Measurements from ENCODE around the gene TTC21B.

TTC21B gene

GRCh38 chr2:165969227-165969626 is 15.7 kb upstream of the TTC21B start:
- no peak overlapping the region for H2AFZ ChIP-seq (ENCODE audit: low read depth, low read length)
- no peaks in the 10 kb centered on the region for H3K4me1 ChIP-seq (ENCODE audit: insufficient read depth, low read length)
- DNase-seq, result no peak
- no peak for ATAC-seq (ENCODE audit: insufficient read depth, low read depth)
- no peak for TF ChIP-seq EZH2 (IDR thresholded peaks at IDR 0.05; ENCODE audit: borderline replicate concordance, low read depth, low read length, severe bottlenecking)
- TF ChIP-seq CTCF (IDR thresholded peaks at IDR 0.05; ENCODE audit: borderline replicate concordance, extremely low read depth, low read length, poor library complexity, severe bottlenecking), result no peak
- no peaks in the 10 kb centered on the region for H3K36me3 ChIP-seq (ENCODE audit: insufficient read depth, low read length)
- H3K79me2 ChIP-seq (ENCODE audit: insufficient read depth, low read length), result no peaks in the 10 kb centered on the region
- no peak overlapping the region for H3K4me3 ChIP-seq (ENCODE audit: low read depth in 1 of 2, low read length in 2 of 2)
- no peak overlapping the region for H3K27ac ChIP-seq (ENCODE audit: low read length)
- no peak overlapping the region for H3K4me2 ChIP-seq (ENCODE audit: insufficient read depth, low read length)
- no peak overlapping the region for H3K9ac ChIP-seq (ENCODE audit: low read depth, low read length)
- H3K27me3 ChIP-seq (ENCODE audit: insufficient read depth, low read length, poor library complexity), result no peaks in the 10 kb centered on the region
- no peaks in the 10 kb centered on the region for H3K9me3 ChIP-seq (ENCODE audit: insufficient read depth, low read length, severe bottlenecking)
- H4K20me1 ChIP-seq (ENCODE audit: insufficient read depth, low read length), result no peaks in the 10 kb centered on the region

GRCh38 chr2:165967746-165968145 is 14.2 kb upstream of the TTC21B start:
- no peak overlapping the region for H3K27ac ChIP-seq (ENCODE audit: low read length)
- H3K4me2 ChIP-seq (ENCODE audit: insufficient read depth, low read length), result no peak overlapping the region
- H3K4me3 ChIP-seq (ENCODE audit: low read depth in 1 of 2, low read length in 2 of 2), result no peak overlapping the region
- no peak for ATAC-seq (ENCODE audit: insufficient read depth, low read depth)
- H3K9ac ChIP-seq (ENCODE audit: low read depth, low read length), result no peak overlapping the region
- no peaks in the 10 kb centered on the region for H3K9me3 ChIP-seq (ENCODE audit: insufficient read depth, low read length, severe bottlenecking)
- H3K4me1 ChIP-seq (ENCODE audit: insufficient read depth, low read length), result no peaks in the 10 kb centered on the region
- H3K27me3 ChIP-seq (ENCODE audit: insufficient read depth, low read length, poor library complexity), result no peaks in the 10 kb centered on the region
- H4K20me1 ChIP-seq (ENCODE audit: insufficient read depth, low read length), result no peaks in the 10 kb centered on the region
- no peaks in the 10 kb centered on the region for H3K36me3 ChIP-seq (ENCODE audit: insufficient read depth, low read length)
- TF ChIP-seq CTCF (IDR thresholded peaks at IDR 0.05; ENCODE audit: borderline replicate concordance, extremely low read depth, low read length, poor library complexity, severe bottlenecking) (no peak), EZH2 (IDR thresholded peaks at IDR 0.05; ENCODE audit: borderline replicate concordance, low read depth, low read length, severe bottlenecking) (no peak)
- H3K79me2 ChIP-seq (ENCODE audit: insufficient read depth, low read length), result no peaks in the 10 kb centered on the region
- no peak for DNase-seq
- H2AFZ ChIP-seq (ENCODE audit: low read depth, low read length), result no peak overlapping the region

GRCh38 chr2:165961818-165962217 is 8.2 kb upstream of the TTC21B start:
- H2AFZ ChIP-seq (ENCODE audit: low read depth, low read length), result no peak overlapping the region
- H3K4me3 ChIP-seq (ENCODE audit: low read depth in 1 of 2, low read length in 2 of 2), result no peak overlapping the region
- TF ChIP-seq CTCF (IDR thresholded peaks at IDR 0.05; ENCODE audit: borderline replicate concordance, extremely low read depth, low read length, poor library complexity, severe bottlenecking), result no peak
- TF ChIP-seq EZH2 (IDR thresholded peaks at IDR 0.05; ENCODE audit: borderline replicate concordance, low read depth, low read length, severe bottlenecking), result no peak
- no peak overlapping the region for H3K27ac ChIP-seq (ENCODE audit: low read length)
- H3K4me2 ChIP-seq (ENCODE audit: insufficient read depth, low read length), result no peak overlapping the region
- no peaks in the 10 kb centered on the region for H3K79me2 ChIP-seq (ENCODE audit: insufficient read depth, low read length)
- no peaks in the 10 kb centered on the region for H4K20me1 ChIP-seq (ENCODE audit: insufficient read depth, low read length)
- H3K27me3 ChIP-seq (ENCODE audit: insufficient read depth, low read length, poor library complexity), result no peaks in the 10 kb centered on the region
- no peaks in the 10 kb centered on the region for H3K9me3 ChIP-seq (ENCODE audit: insufficient read depth, low read length, severe bottlenecking)
- DNase-seq (no peak), ATAC-seq (ENCODE audit: insufficient read depth, low read depth) (no peak)
- no peak overlapping the region for H3K9ac ChIP-seq (ENCODE audit: low read depth, low read length)
- H3K4me1 ChIP-seq (ENCODE audit: insufficient read depth, low read length), result no peaks in the 10 kb centered on the region
- H3K36me3 ChIP-seq (ENCODE audit: insufficient read depth, low read length), result no peaks in the 10 kb centered on the region

- no peak overlapping the region for H3K4me3 ChIP-seq (ENCODE audit: low read depth in 1 of 2, low read length in 2 of 2)
- no peak overlapping the region for H3K4me2 ChIP-seq (ENCODE audit: insufficient read depth, low read length)
- no peak for ATAC-seq (ENCODE audit: insufficient read depth, low read depth)
- no peak overlapping the region for H2AFZ ChIP-seq (ENCODE audit: low read depth, low read length)
- H3K4me1 ChIP-seq (ENCODE audit: insufficient read depth, low read length), result peaks cover 10% of the 10 kb centered on the region
- H3K36me3 ChIP-seq (ENCODE audit: insufficient read depth, low read length), result no peaks in the 10 kb centered on the region
- H3K79me2 ChIP-seq (ENCODE audit: insufficient read depth, low read length), result no peaks in the 10 kb centered on the region
- H4K20me1 ChIP-seq (ENCODE audit: insufficient read depth, low read length), result no peaks in the 10 kb centered on the region
- H3K27ac ChIP-seq (ENCODE audit: low read length), result no peak overlapping the region
- H3K9me3 ChIP-seq (ENCODE audit: insufficient read depth, low read length, severe bottlenecking), result no peaks in the 10 kb centered on the region
- TF ChIP-seq CTCF (IDR thresholded peaks at IDR 0.05; ENCODE audit: borderline replicate concordance, extremely low read depth, low read length, poor library complexity, severe bottlenecking) (no peak), EZH2 (IDR thresholded peaks at IDR 0.05; ENCODE audit: borderline replicate concordance, low read depth, low read length, severe bottlenecking) (no peak)
- no peak overlapping the region for H3K9ac ChIP-seq (ENCODE audit: low read depth, low read length)
- no peaks in the 10 kb centered on the region for H3K27me3 ChIP-seq (ENCODE audit: insufficient read depth, low read length, poor library complexity)
- DNase-seq, result no peak
Measured at GRCh38 chr2:165959371-165959770, 5.8 kb upstream of the TTC21B start.
